HepG2 (cell line): Measurements from ENCODE around the gene CLDN3. TPM values are rescaled to one million over a fixed set of nuclear protein-coding genes. Genes with fewer than 3 reads are reported as not detected.

Experiments
- FOXK2 ChIP-seq: fragments of 450-650 bp; IDR thresholded peaks from 2 replicates; pipeline ENCODE4 v1.6.1; 2016
- HINFP ChIP-seq: sonication (generic); formaldehyde crosslinking; IDR thresholded peaks from 2 replicates; pipeline ENCODE4 v1.4.0; 2020; ENCODE audit warnings: low read depth, mild to moderate bottlenecking, missing genetic modification reagents
- NR3C1 ChIP-seq: sonication (generic); formaldehyde crosslinking; IDR thresholded peaks from 2 replicates; pipeline ENCODE4 v1.4.0; 2020; ENCODE audit warnings: missing genetic modification reagents
- PHF20 ChIP-seq: sonication (generic); formaldehyde crosslinking; IDR thresholded peaks from 2 replicates; pipeline ENCODE4 v1.5.0; 2020; ENCODE audit warnings: mild to moderate bottlenecking, missing genetic modification reagents
- PHF5A ChIP-seq: IDR thresholded peaks from one replicate; pipeline ENCODE4 v1.6.1; 2018; ENCODE audit warnings: low read depth, missing genetic modification reagents; ENCODE audit not compliant: unreplicated experiment
- POLR2AphosphoS5 ChIP-seq: IDR thresholded peaks from 2 replicates; pipeline ENCODE4 v1.6.1; 2012; ENCODE audit warnings: low read depth, low read length
- PRMT3 ChIP-seq: sonication (generic); formaldehyde crosslinking; IDR thresholded peaks from 2 replicates; pipeline ENCODE4 v1.8.1; 2022; ENCODE audit warnings: low read depth, mild to moderate bottlenecking, moderate library complexity, missing genetic modification reagents, borderline replicate concordance
- RBM22 ChIP-seq: fragments of 200-400 bp; formaldehyde crosslinking; optimal IDR thresholded peaks from 2 replicates; pipeline ENCODE3; 2017; ENCODE audit warnings: mild to moderate bottlenecking, low read length, moderate library complexity
- SOX6 ChIP-seq, 2 experiments: fragments of 450-650 bp in 1 of 2; sonication (generic) in 1 of 2; formaldehyde crosslinking in 1 of 2; IDR thresholded peaks; 2 replicates each; pipeline versions ENCODE4 v1.4.0 to v1.6.1; 2017 to 2020; ENCODE audit warnings: antibody characterized with exemption in 1 of 2, mild to moderate bottlenecking in 1 of 2, missing genetic modification reagents in 1 of 2
- SRSF9 ChIP-seq: fragments of 200-400 bp; formaldehyde crosslinking; IDR thresholded peaks from 2 replicates; pipeline ENCODE4 v1.6.1; 2018; ENCODE audit warnings: borderline replicate concordance, mild to moderate bottlenecking, low read depth, low read length; ENCODE audit not compliant: insufficient read depth, poor library complexity, severe bottlenecking
- ZBTB26 ChIP-seq: IDR thresholded peaks from 2 replicates; pipeline ENCODE4 v1.6.1; 2016; ENCODE audit warnings: missing compliant biosample characterization, missing genetic modification reagents, borderline replicate concordance
- ZNF382 ChIP-seq: sonication (generic); formaldehyde crosslinking; IDR thresholded peaks from 2 replicates; pipeline ENCODE4 v1.5.0; 2020; ENCODE audit warnings: missing genetic modification reagents, mild to moderate bottlenecking, borderline replicate concordance
- ZNF556 ChIP-seq: sonication (generic); formaldehyde crosslinking; IDR thresholded peaks from 2 replicates; pipeline ENCODE4 v1.4.0; 2020; ENCODE audit warnings: mild to moderate bottlenecking, missing genetic modification reagents, borderline replicate concordance
- ZNF724P ChIP-seq: sonication (generic); formaldehyde crosslinking; IDR thresholded peaks from 2 replicates; pipeline ENCODE4 v1.8.0; 2022; ENCODE audit warnings: missing genetic modification reagents, borderline replicate concordance
- ZNF768 ChIP-seq: sonication (generic); formaldehyde crosslinking; IDR thresholded peaks from 2 replicates; pipeline ENCODE4 v1.4.0; 2020; ENCODE audit warnings: missing genetic modification reagents
- ZSCAN12 ChIP-seq: sonication (generic); formaldehyde crosslinking; IDR thresholded peaks from 2 replicates; pipeline ENCODE4 v1.9.0; 2021; ENCODE audit warnings: mild to moderate bottlenecking, missing genetic modification reagents
- ZUFSP ChIP-seq: sonication (generic); formaldehyde crosslinking; IDR thresholded peaks from 2 replicates; pipeline ENCODE4 v1.9.0; 2021; ENCODE audit warnings: missing genetic modification reagents, mild to moderate bottlenecking, borderline replicate concordance
- polyA plus RNA-seq, 8 experiments: library from polyadenylated mRNA; depleted of rRNA in 3 of 8; stranded (reverse) in 7 of 8; unstranded in 1 of 8; fragments of >200 nt; fragmentation: Illumina TruSeq in 4 of 8; extraction: Trizol in 4 of 8; gene quantifications; 2 replicates each; pipeline versions ENCODE4 v1.2.1 to v1.2.3, GENCODE V29; 2011 to 2016; ENCODE audit warnings: low read depth in 4 of 8, missing spikeins in 1 of 8, mixed read lengths in 1 of 8; ENCODE audit not compliant: insufficient read depth in 1 of 8
- total RNA-seq, 5 experiments: library from RNA; depleted of rRNA; stranded (reverse); fragments of >200 nt; fragmentation: Illumina TruSeq; extraction: Trizol; gene quantifications; 2 replicates each; pipeline ENCODE4 v1.2.3, GENCODE V29; 2016; ENCODE audit warnings: low read depth in 1 of 5
- TF ChIP-seq, protein P1 (sequence below), 2 experiments: sonication (generic) in 1 of 2; formaldehyde crosslinking in 1 of 2; IDR thresholded peaks; 2 replicates each; pipeline versions ENCODE4 v1.5.1 to v1.6.1; 2011 to 2020; ENCODE audit warnings: borderline replicate concordance in 1 of 2, low read depth in 1 of 2, low read length in 1 of 2, mild to moderate bottlenecking in 1 of 2, missing genetic modification reagents in 1 of 2, moderate library complexity in 1 of 2
- TF ChIP-seq, protein P2 (sequence below): sonication (generic); formaldehyde crosslinking; conservative IDR thresholded peaks from 2 replicates; pipeline ENCODE4 v1.8.0; 2022; ENCODE audit warnings: mild to moderate bottlenecking, moderate library complexity, missing genetic modification reagents

The CLDN3 gene
- total and polyA plus RNA-seq, 2 of the 13 experiments (the other 11 are each of a cell fraction or from before 2014, with no cell fraction given), result 0.31 to 0.51 TPM

DNA sequence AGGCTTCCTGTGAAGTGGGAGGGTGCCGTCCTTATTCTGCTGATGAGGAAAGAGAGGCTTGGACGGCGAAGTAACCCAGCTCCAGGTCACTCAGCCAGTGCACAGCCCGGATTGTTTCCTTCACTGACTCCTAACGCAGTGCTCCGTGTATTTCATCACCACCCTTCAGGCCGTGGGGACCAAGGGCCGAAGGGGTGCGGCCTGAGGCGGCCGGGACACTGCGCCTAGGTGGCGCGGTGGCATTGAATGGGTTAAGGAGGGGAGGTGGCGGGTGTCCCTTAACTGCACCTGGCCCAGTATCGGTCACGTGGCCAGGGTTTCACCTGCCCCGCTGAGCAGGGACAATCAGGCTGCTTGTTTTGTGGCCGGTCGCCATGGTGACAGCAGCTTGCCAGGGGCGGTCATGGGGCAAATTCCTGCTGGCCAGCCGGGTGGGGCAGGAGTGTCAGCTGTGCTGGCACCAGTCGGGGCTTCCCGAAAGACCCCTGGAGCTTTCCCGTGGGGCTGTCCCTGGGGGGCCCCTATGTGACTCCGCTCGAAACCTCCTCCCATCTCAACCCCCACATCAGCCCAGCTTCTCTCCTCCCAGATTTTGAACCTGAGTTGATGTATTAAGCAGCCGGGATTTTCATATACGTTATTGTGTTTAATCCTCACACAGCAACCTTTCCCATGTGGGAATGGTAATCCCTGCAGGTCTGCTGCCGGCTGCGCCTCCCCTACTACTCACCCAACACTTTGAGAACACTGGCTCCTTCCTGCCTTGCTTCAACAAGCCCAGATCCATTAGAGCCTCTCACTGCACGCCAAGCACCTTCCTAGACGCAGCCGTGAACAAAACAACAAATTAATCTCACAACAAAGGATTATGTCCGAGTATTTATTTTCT, 27.1 kb downstream of the CLDN3 start (continued):
- TF ChIP-seq ZUFSP, result no peak
- no peak for TF ChIP-seq ZNF556 (CRISPR knock-in tag)
- TF ChIP-seq, protein P1, sequence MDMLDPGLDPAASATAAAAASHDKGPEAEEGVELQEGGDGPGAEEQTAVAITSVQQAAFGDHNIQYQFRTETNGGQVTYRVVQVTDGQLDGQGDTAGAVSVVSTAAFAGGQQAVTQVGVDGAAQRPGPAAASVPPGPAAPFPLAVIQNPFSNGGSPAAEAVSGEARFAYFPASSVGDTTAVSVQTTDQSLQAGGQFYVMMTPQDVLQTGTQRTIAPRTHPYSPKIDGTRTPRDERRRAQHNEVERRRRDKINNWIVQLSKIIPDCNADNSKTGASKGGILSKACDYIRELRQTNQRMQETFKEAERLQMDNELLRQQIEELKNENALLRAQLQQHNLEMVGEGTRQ (IDR thresholded peaks at IDR 0.05; ENCODE audit: low read depth, low read length), result peak; percentile 89
- TF ChIP-seq, protein P1 (CRISPR knock-in tag; IDR thresholded peaks at IDR 0.05; ENCODE audit: borderline replicate concordance), result peak; percentile 91; the same call in 1 of the 2 replicates
- no peak for TF ChIP-seq FOXK2
- TF ChIP-seq POLR2AphosphoS5, result no peak
- no peak for TF ChIP-seq SOX6 (IDR thresholded peaks at IDR 0.05)
- no peak for TF ChIP-seq SOX6 (CRISPR knock-in tag; IDR thresholded peaks at IDR 0.05)
- TF ChIP-seq HINFP (CRISPR knock-in tag), result no peak
- TF ChIP-seq NR3C1 (CRISPR knock-in tag), result no peak
- TF ChIP-seq PRMT3, result no peak
- TF ChIP-seq ZNF768 (CRISPR knock-in tag), result peak; percentile 63; the same call in 1 of the 2 replicates
- peak; percentile 57 for TF ChIP-seq PHF20 (CRISPR knock-in tag)
- TF ChIP-seq RBM22, result no peak
- no peak for TF ChIP-seq ZNF724P (CRISPR knock-in tag)
- TF ChIP-seq ZBTB26 (CRISPR knock-in tag), result no peak
- no peak for TF ChIP-seq ZSCAN12 (CRISPR knock-in tag)
- TF ChIP-seq ZNF382 (CRISPR knock-in tag), result no peak
- TF ChIP-seq SRSF9, result no peak
- no peak for TF ChIP-seq PHF5A (CRISPR knock-in tag)
- TF ChIP-seq, protein P2, sequence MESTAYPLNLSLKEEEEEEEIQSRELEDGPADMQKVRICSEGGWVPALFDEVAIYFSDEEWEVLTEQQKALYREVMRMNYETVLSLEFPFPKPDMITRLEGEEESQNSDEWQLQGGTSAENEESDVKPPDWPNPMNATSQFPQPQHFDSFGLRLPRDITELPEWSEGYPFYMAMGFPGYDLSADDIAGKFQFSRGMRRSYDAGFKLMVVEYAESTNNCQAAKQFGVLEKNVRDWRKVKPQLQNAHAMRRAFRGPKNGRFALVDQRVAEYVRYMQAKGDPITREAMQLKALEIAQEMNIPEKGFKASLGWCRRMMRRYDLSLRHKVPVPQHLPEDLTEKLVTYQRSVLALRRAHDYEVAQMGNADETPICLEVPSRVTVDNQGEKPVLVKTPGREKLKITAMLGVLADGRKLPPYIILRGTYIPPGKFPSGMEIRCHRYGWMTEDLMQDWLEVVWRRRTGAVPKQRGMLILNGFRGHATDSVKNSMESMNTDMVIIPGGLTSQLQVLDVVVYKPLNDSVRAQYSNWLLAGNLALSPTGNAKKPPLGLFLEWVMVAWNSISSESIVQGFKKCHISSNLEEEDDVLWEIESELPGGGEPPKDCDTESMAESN (CRISPR knock-in tag), result no peak
